Mucosa of descending colon (tissue), 3 donors: ENCODE measurements around the gene LIMD2. TPM values are rescaled to one million over a fixed set of nuclear protein-coding genes. Genes with fewer than 3 reads are reported as not detected.

Experiments used
- ATAC-seq: fragments of 200-7000 bp; cut with Tn5 transposase; one replicate; pipeline ENCODE4 v1.9.1; 2020; ENCODE audit warnings: mild to moderate bottlenecking, moderate library complexity
- DNase-seq, 3 donors: peaks; one replicate each; pipeline ENCODE4 v3.0.0-alpha.2; 2020
- H3K36me3 ChIP-seq: fragments of 200-600 bp; one replicate; pipeline ENCODE4 v1.8.0; 2021; ENCODE audit warnings: low read depth, mild to moderate bottlenecking
- H3K4me1 ChIP-seq: fragments of 200-600 bp; one replicate; pipeline ENCODE4 v1.8.0; 2021; ENCODE audit warnings: low read depth, mild to moderate bottlenecking
- H3K4me3 ChIP-seq: fragments of 200-600 bp; one replicate; pipeline ENCODE4 v1.8.0; 2021; ENCODE audit warnings: mild to moderate bottlenecking
- H3K9me3 ChIP-seq: fragments of 200-600 bp; one replicate; pipeline ENCODE4 v1.8.0; 2021; ENCODE audit warnings: mild to moderate bottlenecking
- CTCF ChIP-seq: fragments of 200-600 bp; IDR thresholded peaks from one replicate; pipeline ENCODE4 v1.8.0; 2022; ENCODE audit warnings: antibody characterized with exemption, mild to moderate bottlenecking
- intact Hi-C, 2 donors: fragments of 100-400 bp; cut with DNase I in 1 of 2; cut with micrococcal nuclease in 1 of 2; formaldehyde crosslinking; loops; one replicate each; pipeline versions ENCODE4 v1.11.0 to v1.11.1; 2022; cut with DNase I, micrococcal nuclease
- total RNA-seq, 3 donors: library from RNA; stranded (reverse); fragmentation: NEBNext Ultra II Directional in 2 of 3; extraction: Animal tissue kit (Norgen Biotek cat#: 25700) in 2 of 3; gene quantifications; one replicate each; pipeline versions ENCODE4 v1.2.1 to v1.2.4, GENCODE V29; 2021 to 2023
- donor health status: DM: no; HTN: no; CAD: no; lungs with moderate emphysema.
- donor health status: DM: no; HTN: no; CAD: no.
- donor health status: DM: no; HTN: yes; CAD: no.

The LIMD2 gene
- total RNA-seq, 3 donors from 2014 or later: 5.6 to 13.2 (median 8.4) TPM

- H3K9me3 ChIP-seq: no peaks in the 10 kb centered on the region
- no peaks in the 10 kb centered on the region for H3K36me3 ChIP-seq
- DNase-seq: no peak
- H3K4me3 ChIP-seq: no peak overlapping the region
- TF ChIP-seq CTCF: no peak
- intact Hi-C loops: no loop called here
- H3K4me1 ChIP-seq: no peaks in the 10 kb centered on the region
- no peak for ATAC-seq
These were observed 52.0 kb downstream of the LIMD2 start for GRCh38 chr17:63647936-63648335.

- Histone ChIP-seq H3K4me3 (no peak overlapping the region), H3K4me1 (no peaks in the 10 kb centered on the region), H3K9me3 (no peaks in the 10 kb centered on the region), H3K36me3 (no peaks in the 10 kb centered on the region)
- no peak for ATAC-seq
- intact Hi-C loops: no loop called here
- TF ChIP-seq CTCF: no peak
- no peak for DNase-seq
These were observed 52.7 kb downstream of the LIMD2 start for GRCh38 chr17:63647065-63647725.

- TF ChIP-seq CTCF: no peak
- DNase-seq: no peak
- Histone ChIP-seq H3K9me3 (no peaks in the 10 kb centered on the region), H3K4me3 (no peak overlapping the region), H3K36me3 (no peaks in the 10 kb centered on the region), H3K4me1 (no peaks in the 10 kb centered on the region)
- peak; percentile 26 for ATAC-seq
- intact Hi-C loops: no loop called here
These were observed 53.5 kb downstream of the LIMD2 start for GRCh38 chr17:63646488-63646806.

Other genes with a start within 250 kb of the LIMD2 start
- gene ACE, start 223.1 kb downstream of the LIMD2 start, total RNA-seq: 10 to 100 TPM; 16.0 to 24.6 (median 23.0) TPM
- under 1 TPM in 2 of 3 donors, not detected in 1; 0.58 to 0.64 TPM for gene KCNH6, start 176.8 kb downstream of the LIMD2 start, total RNA-seq
- gene DCAF7, start 149.6 kb downstream of the LIMD2 start, total RNA-seq: 10 to 100 TPM; 69.0 to 87.3 (median 84.9) TPM
- 10 to 100 TPM; 21.7 to 34.4 (median 29.7) TPM for gene TACO1, start 99.2 kb downstream of the LIMD2 start, total RNA-seq
- gene MAP3K3, start 77.7 kb downstream of the LIMD2 start, total RNA-seq: 10 to 100 TPM; 13.0 to 54.7 (median 18.5) TPM
- 10 to 100 TPM; 29.1 to 34.0 (median 29.6) TPM for gene STRADA, start 41.7 kb upstream of the LIMD2 start, total RNA-seq
- gene CCDC47, start 73.5 kb upstream of the LIMD2 start, total RNA-seq: 100 to 1,000 TPM in 2 of 3 donors, 10 to 100 TPM in 1; 94.9 to 139 (median 128) TPM
- gene DDX42, start 74.0 kb upstream of the LIMD2 start, total RNA-seq: 100 to 1,000 TPM in 1 of 3 donors, 10 to 100 TPM in 2; 86.1 to 137 (median 89.9) TPM
- 100 to 1,000 TPM in 1 of 3 donors, 10 to 100 TPM in 2; 73.3 to 151 (median 96.4) TPM for gene PSMC5, start 127.3 kb upstream of the LIMD2 start, total RNA-seq
- 10 to 100 TPM; 26.9 to 48.2 (median 29.4) TPM for gene FTSJ3, start 127.5 kb upstream of the LIMD2 start, total RNA-seq
- 10 to 100 TPM; 76.6 to 82.1 (median 80.4) TPM for gene SMARCD2, start 142.6 kb upstream of the LIMD2 start, total RNA-seq
- gene CSH2, start 173.6 kb upstream of the LIMD2 start, total RNA-seq: not detected
- not detected for gene GH2, start 181.8 kb upstream of the LIMD2 start, total RNA-seq
- not detected for gene CSH1, start 196.4 kb upstream of the LIMD2 start, total RNA-seq
- not detected for gene CSHL1, start 211.1 kb upstream of the LIMD2 start, total RNA-seq
- gene GH1, start 218.7 kb upstream of the LIMD2 start, total RNA-seq: not detected
- 1 to 10 TPM in 2 of 3 donors, under 1 TPM in 1; 0.70 to 2.4 (median 1.4) TPM for gene CD79B, start 232.2 kb upstream of the LIMD2 start, total RNA-seq